NCI-H226 (cell line): ENCODE results near the gene CLCF1.

Source experiments
- DNase-seq: peaks from one replicate; pipeline ENCODE4 v3.0.0-alpha.2; 2015

The CLCF1 gene

GRCh38 chr11:67355023-67355793 lies 18.2 kb downstream of the CLCF1 start:
- DNase-seq: no peak

DNA sequence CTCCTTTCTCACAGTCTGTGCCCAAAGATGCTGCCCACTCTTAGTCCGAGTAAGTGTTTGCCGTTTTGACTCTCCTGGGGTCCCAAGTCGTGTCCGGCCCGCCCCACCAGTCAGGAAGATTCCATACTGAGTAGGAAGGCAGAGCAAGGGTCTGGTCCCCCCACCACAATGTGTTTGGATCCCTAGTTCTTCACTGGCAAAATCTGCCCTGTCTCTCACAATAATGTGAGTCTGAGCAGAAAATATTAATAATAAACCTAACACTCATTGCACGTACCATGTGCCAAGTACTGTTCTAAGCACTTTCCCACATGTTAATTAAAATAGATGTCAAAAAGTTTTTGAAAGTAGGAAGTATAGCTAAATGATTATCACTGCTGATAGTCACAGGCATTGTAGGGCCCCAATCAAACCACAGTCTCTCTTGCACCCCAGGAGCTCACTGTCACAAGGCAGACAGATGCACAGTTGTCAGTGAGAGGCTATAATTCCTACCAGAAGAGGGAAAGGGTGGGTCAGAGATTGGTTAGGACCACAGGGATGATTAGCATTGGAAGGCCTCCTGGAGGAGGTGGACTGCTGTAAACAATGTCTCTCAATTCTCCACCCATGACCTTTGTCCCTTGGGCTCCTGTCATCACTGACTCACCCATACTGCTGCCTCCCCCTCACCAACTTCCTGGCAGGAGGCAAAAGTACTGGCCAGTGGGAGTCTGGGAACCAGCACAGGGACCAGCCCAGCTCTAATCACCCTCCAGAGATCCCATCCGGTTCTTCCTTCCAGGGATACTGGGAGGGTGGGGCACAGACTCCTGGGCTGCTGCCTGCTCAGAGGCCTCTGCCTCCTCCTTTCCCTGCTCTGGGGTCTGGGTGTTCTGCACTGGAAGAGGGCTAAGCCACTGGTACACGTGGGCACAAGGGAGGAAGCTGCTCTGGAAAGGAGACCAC lies 19.0 kb downstream of the CLCF1 start:
- DNase-seq: peak; percentile 97

DNA sequence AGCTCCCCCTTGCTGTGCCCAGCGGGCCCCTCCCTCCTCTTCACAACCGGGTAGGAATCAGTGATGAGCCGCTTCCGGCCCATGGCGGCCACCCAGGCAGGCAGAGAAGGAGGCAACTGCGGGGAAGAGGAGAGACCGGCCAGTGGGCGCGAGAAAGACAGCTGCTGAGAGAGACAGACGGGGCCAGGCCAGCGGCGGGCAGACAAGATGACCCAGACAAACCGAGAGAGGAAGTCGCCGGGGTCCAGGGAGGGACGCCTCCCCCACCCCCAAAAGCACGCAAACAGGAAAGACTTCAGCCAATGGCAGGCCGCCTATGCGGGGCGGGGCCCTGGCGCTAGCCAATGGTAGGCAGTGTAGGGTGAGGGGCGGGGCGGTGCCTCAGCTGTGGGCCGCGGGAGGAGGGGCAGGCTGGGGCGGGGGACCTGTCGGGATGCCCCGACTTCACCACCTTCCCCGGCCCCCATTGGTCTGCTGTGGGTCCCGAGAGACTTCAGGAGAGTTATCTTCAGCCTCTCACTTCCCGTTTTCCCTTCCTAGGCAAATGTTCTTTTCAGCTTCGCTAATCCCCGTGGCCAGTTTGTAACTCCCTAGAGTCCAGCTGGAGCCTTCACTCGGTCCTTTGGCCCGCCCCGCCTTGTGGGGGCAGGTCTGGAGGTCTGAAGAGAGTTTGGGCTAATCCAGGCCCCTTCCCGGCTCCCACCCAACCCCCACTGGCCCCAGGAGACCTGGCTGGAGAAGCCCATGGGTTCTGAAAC lies 19.9 kb downstream of the CLCF1 start, which contains the start of gene POLD4:
TSS of gene POLD4 (minus strand) at position 230 of the 758 bp plus-strand sequence. CDS start at position 83, 147 bp downstream.
- DNase-seq: peak; percentile 92

- DNase-seq: no peak
Measured at GRCh38 chr11:67352546-67353316, 20.7 kb downstream of the CLCF1 start.

GRCh38 chr11:67351275-67352005 lies 22.0 kb downstream of the CLCF1 start:
- DNase-seq: peak; percentile 69

DNA sequence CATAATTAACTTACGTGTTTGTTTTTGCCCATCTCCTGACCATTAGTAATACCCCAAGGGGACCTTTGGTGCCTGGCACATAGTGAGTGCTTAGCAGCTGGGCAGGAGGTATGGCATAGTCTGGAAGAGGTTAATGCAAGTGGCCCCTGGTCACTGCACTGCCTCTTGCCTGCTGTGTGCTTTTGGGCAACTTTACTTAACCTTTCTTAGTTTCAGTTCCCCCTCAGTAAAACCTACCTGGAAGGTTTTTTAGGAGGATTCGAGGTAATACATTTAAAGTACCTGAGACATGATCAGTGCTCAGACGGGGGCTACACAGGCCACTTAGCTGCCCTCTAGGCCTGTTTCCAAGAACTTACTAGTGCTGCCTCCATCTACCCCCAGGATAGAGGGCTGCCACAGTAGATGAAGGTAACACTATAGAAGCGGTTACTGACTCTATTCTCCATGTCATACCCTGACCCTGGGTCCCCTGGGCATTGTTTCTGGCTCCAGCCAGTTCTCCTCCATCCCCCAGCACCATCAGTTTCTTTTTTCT lies 23.4 kb downstream of the CLCF1 start:
- no peak for DNase-seq

DNA sequence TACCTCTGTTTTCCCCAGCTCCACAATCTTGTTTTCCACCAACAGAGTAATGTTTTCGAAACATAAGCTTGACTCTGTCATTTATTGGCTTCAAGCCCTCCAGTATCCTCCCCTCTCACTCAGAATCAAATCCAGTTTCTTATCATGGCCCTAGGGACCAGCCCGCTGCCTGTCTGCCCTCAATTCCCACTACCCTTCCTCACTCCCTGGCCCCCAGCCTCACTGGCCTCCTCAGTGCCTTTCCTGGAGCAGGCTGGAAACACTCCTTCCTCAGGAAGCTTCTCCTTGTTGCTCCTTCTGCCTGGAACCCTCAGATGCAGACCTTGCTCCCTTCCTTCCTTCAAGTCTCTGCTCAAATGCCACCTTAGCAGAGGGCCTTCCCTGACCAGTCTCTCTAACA lies 23.9 kb downstream of the CLCF1 start:
- no peak for DNase-seq

GRCh38 chr11:67349036-67349435 lies 24.4 kb downstream of the CLCF1 start:
- DNase-seq: no peak

DNA sequence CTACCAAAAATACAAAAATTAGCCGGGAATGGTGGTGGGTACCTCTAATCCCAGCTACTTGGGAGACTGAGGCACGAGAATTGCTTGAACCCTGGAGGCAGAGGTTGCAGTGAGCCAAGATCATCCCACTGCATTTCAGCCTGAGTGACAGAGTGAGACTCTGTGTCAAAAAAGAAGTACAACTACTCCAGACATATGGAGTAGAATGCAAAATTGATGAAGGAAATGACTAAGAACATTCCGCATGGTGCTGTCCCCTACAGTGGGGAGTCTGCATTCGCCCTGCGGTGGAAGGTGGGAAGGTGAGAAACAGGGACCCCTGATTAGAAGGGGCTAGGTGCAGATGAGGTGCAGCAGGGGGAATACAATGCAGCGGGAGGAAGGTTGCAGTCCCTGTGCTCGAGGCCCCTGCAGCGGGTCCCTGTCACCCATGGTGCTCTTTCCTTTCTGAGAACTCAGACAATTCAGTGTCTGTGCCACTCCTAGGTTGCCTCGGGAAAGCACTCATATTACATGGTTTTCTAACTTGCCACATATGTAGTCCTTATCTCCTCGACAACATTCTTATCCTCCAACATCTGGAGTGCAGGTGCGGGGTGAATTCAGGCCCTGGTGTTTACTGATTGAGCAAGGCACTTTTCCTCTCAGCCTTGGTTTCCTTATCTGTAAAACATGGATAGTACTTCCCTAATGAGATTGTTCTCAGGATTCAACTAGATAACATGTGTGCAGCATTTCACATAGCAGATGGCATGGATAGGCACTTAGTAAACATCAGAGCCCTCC lies 25.2 kb downstream of the CLCF1 start:
- DNase-seq: no peak

GRCh38 chr11:67345920-67346819 lies 27.2 kb downstream of the CLCF1 start:
- DNase-seq: peak; percentile 11

DNA sequence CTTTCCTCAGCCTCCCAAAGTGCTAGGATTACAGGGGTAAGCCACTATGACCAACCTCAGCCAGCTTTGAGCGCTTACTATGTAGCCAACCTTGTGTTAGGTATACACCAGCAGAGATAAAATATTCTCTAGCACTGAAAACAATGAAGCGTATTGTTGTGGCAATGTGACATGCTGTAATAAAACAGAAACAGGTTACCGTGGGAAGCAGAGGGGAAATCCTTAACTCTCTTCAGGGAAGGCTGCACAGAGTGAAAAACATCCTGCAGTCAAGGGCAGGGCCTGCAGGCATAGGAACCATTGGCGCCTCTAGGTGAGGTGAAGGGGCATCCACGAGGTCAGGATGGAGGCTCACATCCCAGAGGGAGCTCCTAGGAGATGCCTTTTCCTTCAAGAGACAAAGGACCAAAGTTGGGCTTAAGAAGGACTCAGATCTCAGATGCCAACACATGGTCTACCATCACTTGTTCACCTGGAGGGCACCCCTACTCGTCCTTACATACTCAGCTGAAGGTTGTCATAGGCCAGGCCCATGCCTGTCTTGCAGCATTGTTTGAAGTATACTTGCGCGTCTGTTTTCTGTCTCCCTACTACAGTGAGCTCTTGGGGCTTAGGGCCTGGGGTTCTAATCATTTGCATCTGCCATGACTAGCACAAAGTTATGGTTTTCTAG lies 28.0 kb downstream of the CLCF1 start:
- no peak for DNase-seq

DNA sequence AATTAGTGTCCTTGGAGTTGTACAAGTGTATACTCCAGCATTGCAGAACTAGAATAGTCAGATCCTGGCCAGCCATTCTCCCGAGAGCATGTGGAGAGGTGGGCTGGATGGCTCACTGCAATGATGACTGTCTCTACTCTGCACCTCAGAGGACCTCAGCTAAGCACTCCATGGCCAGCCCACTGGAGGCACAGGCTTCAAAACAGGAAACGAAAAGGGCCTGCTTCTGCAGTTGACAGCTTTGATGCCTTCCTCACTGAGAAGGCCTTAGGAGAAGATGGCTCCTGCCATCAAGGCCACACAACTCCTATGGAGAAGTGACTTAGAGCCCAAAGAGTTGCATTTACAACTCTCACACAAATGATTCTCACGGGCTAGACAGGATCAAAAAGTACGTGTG lies 29.1 kb downstream of the CLCF1 start:
- DNase-seq: no peak

GRCh38 chr11:67337257-67337656 lies 36.1 kb downstream of the CLCF1 start:
- no peak for DNase-seq

- DNase-seq: no peak
Measured at GRCh38 chr11:67332081-67332691, 41.2 kb downstream of the CLCF1 start.

DNA sequence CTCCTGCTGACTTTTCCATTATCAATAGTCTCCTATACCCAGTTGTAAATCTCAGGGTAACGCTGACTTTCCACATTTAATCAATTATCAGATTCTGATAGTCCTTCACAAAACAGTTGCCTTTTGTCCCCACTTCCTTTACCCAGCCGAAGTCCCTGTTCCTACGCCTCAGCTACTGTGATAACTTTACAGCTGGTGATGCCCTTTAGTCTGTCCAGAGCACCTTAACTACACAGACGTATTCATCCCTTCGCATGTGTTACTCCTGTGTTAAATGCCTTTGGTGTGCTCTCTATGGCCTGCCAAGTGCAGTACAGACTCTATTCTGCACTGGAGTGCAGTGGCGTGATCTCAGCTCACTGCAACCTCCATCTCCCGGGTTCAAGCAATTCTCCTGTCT lies 49.9 kb downstream of the CLCF1 start:
- DNase-seq: no peak

- no peak for DNase-seq
Measured at GRCh38 chr11:67322049-67322448, 51.3 kb downstream of the CLCF1 start.

DNA sequence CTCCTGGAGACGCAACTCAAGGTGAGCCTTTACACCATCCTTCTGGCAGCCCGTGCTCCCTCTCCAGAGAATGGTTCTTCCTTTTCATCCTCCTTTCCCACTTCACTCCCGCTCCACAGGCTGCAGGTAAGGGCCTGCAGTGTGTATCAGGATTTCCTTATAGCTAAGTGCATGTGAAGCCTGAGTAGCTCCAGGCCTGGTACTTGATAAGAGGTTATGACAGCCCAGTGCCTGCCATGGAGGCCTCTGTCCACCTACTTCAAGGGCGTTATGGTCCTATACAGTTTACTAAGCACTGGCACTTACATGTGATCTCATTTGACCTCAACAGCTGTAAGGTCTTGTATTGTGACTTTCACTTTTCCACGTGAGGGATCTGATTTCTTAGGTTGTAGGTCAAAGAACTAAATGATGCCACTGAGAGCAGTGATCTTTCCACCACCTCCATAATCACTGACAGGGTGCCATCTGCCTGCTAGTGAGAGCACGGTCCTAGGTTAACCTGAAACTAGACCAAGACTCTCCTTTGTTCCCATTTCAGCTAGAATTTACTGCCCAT lies 52.0 kb downstream of the CLCF1 start:
- DNase-seq: no peak

DNA sequence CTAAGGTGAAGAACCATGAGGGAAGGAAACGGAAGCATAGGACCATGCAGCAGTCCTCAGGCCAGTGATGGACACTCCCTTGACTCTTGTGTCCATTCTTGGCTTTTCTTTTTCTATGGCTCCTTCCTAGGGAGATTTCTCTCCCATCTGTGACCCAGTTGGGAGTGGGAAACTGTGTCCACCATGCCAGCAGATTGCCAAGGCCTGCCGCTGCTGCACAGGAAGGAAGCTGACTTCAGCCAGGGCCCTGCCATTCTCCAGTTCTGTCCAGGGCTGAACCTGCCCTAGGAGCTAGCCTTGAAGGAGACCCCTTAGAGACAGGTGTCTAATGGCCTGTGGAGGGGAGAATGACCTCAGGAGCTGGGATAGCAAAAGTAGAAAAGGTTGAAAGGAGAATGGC lies 52.7 kb downstream of the CLCF1 start:
- DNase-seq: no peak
